MCF 10A (cell line): ENCODE results near the gene SCYL2. TPM values are rescaled to one million over a fixed set of nuclear protein-coding genes. Genes with fewer than 3 reads are reported as not detected.
"Not testable (repeated sequence)": the region's sequence is repeated elsewhere in the genome, so short reads cannot be mapped to it uniquely, and the experiment has no call there.

Experiments used
- BruUV-seq: library from RNA; stranded (reverse); fragments of 400-500 nt; replicated peaks from 2 replicates; lab custom pipeline; 2021; lab: Mats Ljungman, UMichigan
- CTCF ChIA-PET: fragments of 300-600 bp; sonication (Branson Sonifier 250); formaldehyde crosslinking; extraction: SDS; loops from one replicate; lab custom pipeline; 2021; ENCODE audit warnings: antibody characterized with exemption, inconsistent platforms; lab: Yijun Ruan, JAX
- POLR2A ChIA-PET: fragments of 300-600, 350-650 bp; sonication (Branson Sonifier 250); formaldehyde crosslinking; extraction: SDS; loops from one replicate; lab custom pipeline; 2020; ENCODE audit warnings: antibody characterized with exemption, inconsistent platforms; lab: Yijun Ruan, JAX
- DNase-seq: peaks from one replicate; pipeline ENCODE4 v3.0.0-alpha.2; 2018; ENCODE audit not compliant: unreplicated experiment
- H3K27ac Mint-ChIP-seq: one replicate; pipeline ENCODE4 v1.8.0; 2022; ENCODE audit warnings: mild to moderate bottlenecking, low read depth, mixed read lengths; ENCODE audit not compliant: unreplicated experiment
- H3K27me3 Mint-ChIP-seq: one replicate; pipeline ENCODE4 v1.8.0; 2022; ENCODE audit warnings: mixed read lengths; ENCODE audit not compliant: insufficient read depth, unreplicated experiment
- H3K36me3 Mint-ChIP-seq: one replicate; pipeline ENCODE4 v1.8.0; 2022; ENCODE audit warnings: mild to moderate bottlenecking, moderate library complexity, mixed read lengths; ENCODE audit not compliant: insufficient read depth, unreplicated experiment
- H3K4me1 Mint-ChIP-seq: one replicate; pipeline ENCODE4 v1.8.0; 2022; ENCODE audit warnings: mixed read lengths; ENCODE audit not compliant: insufficient read depth, unreplicated experiment
- H3K4me3 Mint-ChIP-seq: one replicate; pipeline ENCODE4 v1.8.0; 2022; ENCODE audit warnings: mild to moderate bottlenecking, moderate library complexity, mixed read lengths; ENCODE audit not compliant: unreplicated experiment
- H3K9me3 Mint-ChIP-seq: one replicate; pipeline ENCODE4 v1.8.0; 2022; ENCODE audit warnings: mixed read lengths; ENCODE audit not compliant: unreplicated experiment
- intact Hi-C: fragments of 100-400 bp; cut with micrococcal nuclease; formaldehyde crosslinking; loops from 2 replicates; pipeline ENCODE4 v1.14.1; 2022
- total RNA-seq: library from RNA; stranded (reverse); gene quantifications from 2 replicates; pipeline ENCODE4 v1.2.3, GENCODE V29; 2022
- TF ChIP-seq, protein P1 (sequence below): fragments of 200-600 bp; IDR thresholded peaks from one replicate; pipeline ENCODE4 v1.8.0; 2022; ENCODE audit warnings: antibody characterized with exemption, mild to moderate bottlenecking; ENCODE audit not compliant: unreplicated experiment

The SCYL2 gene
- total RNA-seq, 1 experiment from 2014 or later, result 52.8 TPM

DNA sequence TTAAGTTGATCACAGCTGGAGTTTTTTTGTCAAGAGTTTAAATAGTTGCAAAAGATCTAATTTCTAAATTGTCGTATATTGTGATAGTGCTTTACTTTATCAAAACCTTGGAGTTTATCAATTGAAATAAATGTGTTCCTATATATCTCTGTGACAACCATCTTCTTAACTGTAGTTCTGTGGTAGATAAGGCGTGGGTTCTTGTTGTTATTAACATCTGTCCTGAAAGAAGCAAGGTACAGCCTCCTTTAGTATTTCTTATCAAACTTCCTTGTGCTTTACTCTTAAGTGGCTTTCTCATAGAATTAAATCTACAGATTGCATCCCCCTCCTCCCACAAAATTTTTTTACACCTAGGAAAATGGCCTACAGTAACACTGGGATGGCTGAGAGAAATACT, 7.3 kb downstream of the SCYL2 start:
- intact Hi-C loops, result no loop called here
- Mint-ChIP-seq H3K4me1 (peaks cover 13% of the 10 kb centered on the region), H3K27me3 (no peaks in the 10 kb centered on the region), H3K9me3 (no peaks in the 10 kb centered on the region), H3K27ac (no peak overlapping the region), H3K36me3 (no peaks in the 10 kb centered on the region), H3K4me3 (no peak overlapping the region)
- no TSS peak for BruUV-seq
- TF ChIP-seq, protein P1, sequence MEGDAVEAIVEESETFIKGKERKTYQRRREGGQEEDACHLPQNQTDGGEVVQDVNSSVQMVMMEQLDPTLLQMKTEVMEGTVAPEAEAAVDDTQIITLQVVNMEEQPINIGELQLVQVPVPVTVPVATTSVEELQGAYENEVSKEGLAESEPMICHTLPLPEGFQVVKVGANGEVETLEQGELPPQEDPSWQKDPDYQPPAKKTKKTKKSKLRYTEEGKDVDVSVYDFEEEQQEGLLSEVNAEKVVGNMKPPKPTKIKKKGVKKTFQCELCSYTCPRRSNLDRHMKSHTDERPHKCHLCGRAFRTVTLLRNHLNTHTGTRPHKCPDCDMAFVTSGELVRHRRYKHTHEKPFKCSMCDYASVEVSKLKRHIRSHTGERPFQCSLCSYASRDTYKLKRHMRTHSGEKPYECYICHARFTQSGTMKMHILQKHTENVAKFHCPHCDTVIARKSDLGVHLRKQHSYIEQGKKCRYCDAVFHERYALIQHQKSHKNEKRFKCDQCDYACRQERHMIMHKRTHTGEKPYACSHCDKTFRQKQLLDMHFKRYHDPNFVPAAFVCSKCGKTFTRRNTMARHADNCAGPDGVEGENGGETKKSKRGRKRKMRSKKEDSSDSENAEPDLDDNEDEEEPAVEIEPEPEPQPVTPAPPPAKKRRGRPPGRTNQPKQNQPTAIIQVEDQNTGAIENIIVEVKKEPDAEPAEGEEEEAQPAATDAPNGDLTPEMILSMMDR, result no peak
- DNase-seq, result no peak
- ChIA-PET POLR2A (interaction anchor here (0.6 to 0.7 kb wide), 2 partner anchors 120 to 1630 kb away, joined by 3 to 5 read pairs; partner anchors contain the start of gene IKBIP), CTCF (interaction anchor here (0.6 kb wide), 1 partner anchor 593 kb away, joined by 4 read pairs; no protein-coding TSS in a partner anchor)

DNA sequence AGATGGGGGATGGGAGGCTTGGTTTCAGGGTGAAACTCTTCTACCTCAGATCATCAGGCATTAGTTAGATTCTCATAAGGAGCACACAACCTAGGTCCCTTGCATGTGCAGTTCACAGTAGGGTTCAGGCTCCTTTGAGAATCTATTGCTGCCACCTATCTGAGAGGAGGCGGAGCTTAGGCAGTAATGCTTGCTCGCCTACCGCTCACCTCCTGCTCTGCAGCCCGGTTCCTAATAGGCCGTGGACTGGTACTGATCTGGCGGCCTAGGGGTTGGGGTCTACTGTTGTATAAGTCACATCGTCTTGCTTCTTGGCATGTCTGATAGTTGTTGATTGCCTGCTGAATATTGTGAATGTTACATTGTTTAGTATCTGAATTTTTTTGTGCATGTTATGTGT, 12.2 kb downstream of the SCYL2 start:
- peaks cover 9% of the 10 kb centered on the region for H3K36me3 Mint-ChIP-seq
- POLR2A ChIA-PET, result interaction anchor here (1.0 to 4.0 kb wide), 3 partner anchors 9 to 141 kb away, joined by 4 to 21 read pairs (median 5); partner anchors contain the start of genes DEPDC4 and SCYL2
- DNase-seq, result no peak
- no peaks in the 10 kb centered on the region for H3K9me3 Mint-ChIP-seq
- no peak overlapping the region for H3K4me3 Mint-ChIP-seq
- no peaks in the 10 kb centered on the region for H3K27me3 Mint-ChIP-seq
- BruUV-seq, result no TSS peak
- TF ChIP-seq, protein P1, result no peak
- intact Hi-C loops, result no loop called here
- CTCF ChIA-PET, result interaction anchor here (0.6 to 2.0 kb wide), 4 partner anchors 10 to 1686 kb away, joined by 3 to 8 read pairs (median 4); no protein-coding TSS in a partner anchor
- H3K27ac Mint-ChIP-seq, result no peak overlapping the region
- H3K4me1 Mint-ChIP-seq, result peaks cover 7% of the 10 kb centered on the region

DNA sequence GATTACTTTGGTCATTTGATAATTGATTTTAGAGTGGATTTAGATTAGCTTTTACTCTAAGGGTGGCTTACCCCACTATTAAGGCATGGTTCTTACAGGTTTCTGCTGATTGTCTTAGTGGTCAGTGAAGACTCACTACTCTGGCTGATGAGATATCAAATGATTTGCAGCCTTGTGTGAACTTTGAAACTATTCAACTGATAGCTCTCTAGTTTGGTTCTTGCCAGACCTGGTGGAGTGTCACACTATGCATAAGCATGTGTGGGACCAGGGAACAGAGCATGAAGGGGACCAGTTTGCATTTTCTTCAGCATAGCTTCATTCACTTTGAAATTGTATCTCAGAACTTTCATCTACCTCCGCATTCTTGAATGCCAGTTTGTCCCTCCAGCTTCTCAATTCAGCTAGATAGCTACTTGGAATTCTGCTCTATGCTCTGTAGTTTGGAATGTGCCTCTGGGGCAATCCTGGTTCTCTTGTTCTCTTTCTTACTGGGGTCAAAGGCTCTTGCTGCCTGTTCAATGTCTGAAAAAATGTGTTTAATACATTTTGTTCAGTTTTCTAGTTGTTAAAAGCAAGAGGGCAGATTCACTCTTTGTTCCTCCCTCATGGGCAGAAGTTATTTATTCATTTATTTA, 12.7 kb downstream of the SCYL2 start:
- BruUV-seq, result no TSS peak
- Mint-ChIP-seq H3K4me3 (no peak overlapping the region), H3K9me3 (no peaks in the 10 kb centered on the region), H3K36me3 (peaks cover 15% of the 10 kb centered on the region), H3K27me3 (no peaks in the 10 kb centered on the region), H3K27ac (no peak overlapping the region), H3K4me1 (peaks cover 7% of the 10 kb centered on the region)
- TF ChIP-seq, protein P1, result no peak
- ChIA-PET POLR2A (interaction anchor here (1.0 to 4.0 kb wide), 3 partner anchors 9 to 142 kb away, joined by 4 to 21 read pairs (median 5); partner anchors contain the start of genes DEPDC4 and SCYL2), CTCF (interaction anchor here (0.6 to 2.0 kb wide), 5 partner anchors 10 to 1687 kb away, joined by 3 to 8 read pairs (median 4); no protein-coding TSS in a partner anchor)
- intact Hi-C loops, result no loop called here
- DNase-seq, result no peak

DNA sequence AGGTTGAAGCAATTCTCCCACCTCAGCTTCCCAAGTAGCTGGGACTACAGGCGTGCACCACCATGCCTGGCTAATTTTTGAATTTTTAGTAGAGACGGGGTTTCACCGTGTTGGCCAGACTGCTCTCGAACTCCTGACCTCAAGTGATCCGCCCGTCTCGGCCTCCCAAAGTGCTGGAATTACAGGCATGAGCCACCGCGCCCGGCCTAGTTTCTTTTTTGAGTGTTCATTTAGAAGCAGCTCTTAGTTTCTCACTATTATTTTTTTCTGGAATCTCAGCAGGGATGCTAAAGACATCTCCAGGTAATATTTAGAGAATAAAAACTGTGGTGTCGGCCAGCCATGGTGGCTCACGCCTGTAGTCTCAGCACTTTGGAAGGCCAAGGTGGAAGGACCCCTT, 17.6 kb downstream of the SCYL2 start:
- intact Hi-C loops, H3K4me3 Mint-ChIP-seq, H3K27ac Mint-ChIP-seq, H3K27me3 Mint-ChIP-seq, H3K9me3 Mint-ChIP-seq, DNase-seq, BruUV-seq, H3K4me1 Mint-ChIP-seq: not testable (repeated sequence)
- peaks cover 26% of the 10 kb centered on the region for H3K36me3 Mint-ChIP-seq
- ChIA-PET POLR2A (interaction anchor here (1.2 kb wide), 1 partner anchor 9 kb away, joined by 4 read pairs; no protein-coding TSS in a partner anchor), CTCF (interaction anchor here (0.5 to 1.4 kb wide), 4 partner anchors 19 to 1526 kb away, joined by 3 to 4 read pairs (median 3); no protein-coding TSS in a partner anchor)
